HG03378 (cell line): ENCODE results near the gene METTL3.

Experiments used
- ATAC-seq: cut with Tn5 transposase; IDR thresholded peaks from one replicate; pipeline ENCODE4 v1.9.1; 2021; ENCODE audit warnings: mild to moderate bottlenecking, moderate library complexity; ENCODE audit not compliant: unreplicated experiment

Gene METTL3

GRCh38 chr14:21476925-21477681 lies 34.0 kb downstream of the METTL3 start, which contains the start of the genes RAB2B and TOX4:
Gene RAB2B, minus strand, starts transcription at chr14:21476959. Its CDS starts 87 bp downstream, at chr14:21476872.
Gene TOX4, plus strand, starts transcription at chr14:21477195. Its CDS starts 84 bp downstream, at chr14:21477279.
- ATAC-seq: peak; percentile 98

DNA sequence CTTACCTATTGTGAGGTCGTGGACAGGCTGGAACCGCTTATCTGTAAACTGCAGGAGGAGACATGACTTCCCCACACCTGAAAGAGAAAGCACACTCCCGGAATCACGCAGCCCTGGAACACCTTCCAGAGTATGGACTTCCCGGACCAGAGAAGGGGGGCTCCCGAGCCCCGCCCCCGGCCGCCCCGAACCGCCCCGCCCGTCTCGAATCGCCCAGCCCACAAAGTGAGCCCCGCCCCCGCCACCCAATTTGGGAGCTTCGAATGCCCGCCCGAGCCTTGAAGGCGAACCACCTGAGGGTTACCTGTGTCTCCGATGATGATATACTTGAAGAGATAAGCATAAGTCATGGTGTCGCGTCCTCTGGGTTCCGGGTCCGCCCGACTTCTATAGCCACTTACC lies 34.6 kb downstream of the METTL3 start:
- peak; percentile 10 for ATAC-seq

GRCh38 chr14:21475767-21476522 lies 35.2 kb downstream of the METTL3 start:
- ATAC-seq: no peak

DNA sequence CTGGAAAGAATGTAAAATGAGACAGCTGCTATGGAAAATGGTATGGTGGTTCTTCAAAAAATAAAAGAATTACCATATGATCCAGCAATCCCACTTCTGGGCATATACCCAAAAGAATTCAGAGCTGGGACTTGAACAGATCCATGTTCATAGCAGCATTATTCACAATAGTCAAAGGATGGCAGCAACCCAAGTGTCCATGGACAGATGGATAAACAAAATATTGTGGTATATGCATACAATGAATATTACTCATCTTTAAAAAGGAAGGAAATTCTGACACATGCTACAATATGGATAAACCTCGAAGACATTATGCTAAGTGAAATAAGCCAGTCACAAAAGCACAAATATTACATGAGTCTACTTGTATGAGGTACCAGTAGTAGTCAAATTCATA lies 43.5 kb downstream of the METTL3 start:
- no peak for ATAC-seq

GRCh38 chr14:21455912-21456667 lies 55.0 kb downstream of the METTL3 start, which contains the start of gene CHD8:
Gene CHD8, minus strand, starts transcription at chr14:21456123. Its CDS starts 24,480 bp downstream, at chr14:21431643.
- peak; percentile 96 for ATAC-seq

- ATAC-seq: no peak
These were observed 55.6 kb downstream of the METTL3 start for GRCh38 chr14:21455592-21455911.

GRCh38 chr14:21454843-21455544 lies 56.1 kb downstream of the METTL3 start:
- ATAC-seq: no peak

DNA sequence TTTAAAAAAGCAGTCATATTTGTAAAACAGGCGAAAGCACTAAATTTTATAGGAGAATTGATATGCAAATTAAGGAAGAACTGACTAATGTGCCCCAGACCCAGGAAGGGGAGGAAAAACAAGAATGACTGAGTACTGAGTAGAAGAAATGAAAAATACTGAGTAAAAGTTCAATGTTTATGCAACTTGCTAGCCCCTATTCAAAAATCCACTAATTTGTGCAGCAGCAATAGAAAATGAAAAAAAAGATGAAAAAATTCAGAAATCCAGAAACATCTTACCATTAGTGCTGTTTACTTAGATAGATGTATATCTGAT lies 61.3 kb downstream of the METTL3 start:
- ATAC-seq: no peak
